Measurements from ENCODE around the gene RNF223. TPM values are rescaled to one million over a fixed set of nuclear protein-coding genes. Genes with fewer than 3 reads are reported as not detected.

Gene RNF223
- total and polyA plus RNA-seq, 2 of the 13 experiments (the other 11 are each of a cell fraction or from before 2014, with no cell fraction given) = 0.03 TPM; not detected in 1

DNA sequence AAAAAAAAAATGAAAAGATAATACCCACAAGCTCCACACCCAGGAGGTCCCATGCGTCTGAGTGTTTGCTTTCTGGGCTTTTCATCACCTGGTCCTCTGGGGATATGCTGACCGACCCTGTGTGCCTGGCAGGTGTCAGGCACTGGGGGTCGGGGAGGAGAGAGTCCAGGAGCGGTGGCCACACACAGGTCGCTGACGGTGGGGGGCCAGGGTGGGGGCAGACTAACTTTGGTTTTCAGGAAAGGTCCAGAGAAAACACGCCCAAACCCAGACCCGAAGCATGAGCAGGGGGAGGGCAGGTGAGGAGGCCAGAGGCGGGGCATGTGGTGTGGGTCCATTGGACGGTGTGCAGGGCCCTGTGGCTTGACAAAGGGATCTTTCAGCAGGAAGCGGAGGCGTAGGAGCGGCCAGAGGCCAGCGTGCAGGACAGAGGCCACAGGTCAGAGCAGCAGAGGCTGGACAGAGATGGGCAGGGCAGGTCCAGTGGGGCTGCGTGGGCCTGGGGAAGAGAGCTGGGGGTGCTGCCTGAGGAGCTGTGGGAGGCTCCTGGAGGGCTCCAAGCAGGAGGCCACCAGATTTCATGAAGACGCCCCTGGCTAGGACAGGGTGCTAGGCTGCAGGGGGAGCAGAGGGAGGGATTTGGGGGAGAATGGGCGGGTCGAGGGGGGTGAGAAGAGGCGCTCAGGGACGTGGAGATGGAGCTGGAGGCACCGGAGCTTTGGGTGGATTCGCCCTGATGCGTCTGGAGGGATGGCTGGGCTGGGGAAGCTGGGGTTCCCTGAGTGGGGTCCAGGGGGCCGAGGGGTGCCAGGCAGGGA is 15.8 kb downstream of the RNF223 start:
- ChIA-PET POLR2A (interaction anchor here (0.8 to 3.1 kb wide), 10 partner anchors 9 to 215 kb away, joined by 3 to 20 read pairs (median 4); partner anchors contain the start of genes ISG15, PLEKHN1 and UBE2J2), CTCF (ENCODE audit: low intra/inter-chr PET ratio, low total read pairs) (no interaction called here)
- no peaks in the 10 kb centered on the region for H3K27me3 ChIP-seq (ENCODE audit: control insufficient read depth in 1 of 2, insufficient read depth in 2 of 2, low read length in 2 of 2)
- H3K4me3 ChIP-seq (replicated peaks in 1 of 3; ENCODE audit: insufficient read depth in 1 of 3, low read depth in 2 of 3, low read length in 3 of 3) = peak overlapping the region; percentile 77 to 96 (median 87)
- H3K79me2 ChIP-seq (ENCODE audit: insufficient read depth, low read length) = no peaks in the 10 kb centered on the region
- peak; percentile 88 for ATAC-seq
- H3K9ac ChIP-seq (ENCODE audit: insufficient read depth, low read depth, low read length) = peak overlapping the region; percentile 72
- H3K4me1 ChIP-seq (ENCODE audit: insufficient read depth, low read length) = peaks cover 32% of the 10 kb centered on the region
- peak overlapping the region; percentile 63 for H3K27ac ChIP-seq (ENCODE audit: extremely low read length, insufficient read depth, low read length)
- in situ Hi-C loops (cut with HindIII; ENCODE audit: extremely low pct_ligation_motif_present, low pct_unique_long_range_greater_than_20kb) = loop anchor here (5.0 kb wide), 1 partner anchor 36 kb away; the partner anchor contains the start of gene AGRN
- BruUV-seq (replicated peaks) = no TSS peak
- DNase-seq (ENCODE audit: low spot score) = peak; percentile 82
- H3K9me3 ChIP-seq (ENCODE audit: low read length) = no peaks in the 10 kb centered on the region
- H2AFZ ChIP-seq (ENCODE audit: low read length) = no peak overlapping the region
- intact Hi-C loops (cut with micrococcal nuclease; ENCODE audit: unreplicated experiment) = loop anchor here (5.0 kb wide), 1 partner anchor 46 kb away; the partner anchor contains the start of gene ISG15
- H3K36me3 ChIP-seq (replicated peaks in 1 of 2; ENCODE audit: control insufficient read depth in 1 of 2, insufficient read depth in 2 of 2, low read length in 2 of 2) = peaks cover 11% of the 10 kb centered on the region in 2 experiments; a peak in 3 of 5 replicates
- H4K20me1 ChIP-seq (ENCODE audit: insufficient read depth, low read length) = no peaks in the 10 kb centered on the region
- 2% methylated on average over 22 of the region's 24 CpGs for WGBS (ENCODE audit: low lambda C conversion rate)
- FAIRE-seq = peak; percentile 86
- peak overlapping the region; percentile 95 for H3K4me2 ChIP-seq (ENCODE audit: low read depth, low read length)
- TF ChIP-seq NFYC (CRISPR knock-in tag; IDR thresholded peaks at IDR 0.05) (no peak), KDM5B (CRISPR knock-in tag; IDR thresholded peaks at IDR 0.05; ENCODE audit: borderline replicate concordance) (peak; percentile 54; the same call in 1 of the 2 replicates), NCOA2 (CRISPR knock-in tag; IDR thresholded peaks at IDR 0.05) (peak; percentile 26; the same call in 1 of the 2 replicates), POGZ (CRISPR knock-in tag; IDR thresholded peaks at IDR 0.05) (0 out of 2 replicates have a peak, but pooled peaks have one; percentile 26), SP4 (CRISPR knock-in tag; IDR thresholded peaks at IDR 0.05) (peak; percentile 66; the same call in 1 of the 2 replicates), ZSCAN29 (CRISPR knock-in tag; conservative IDR thresholded peaks at IDR 0.05) (0 out of 2 replicates have a peak, but pooled peaks have one; percentile 22), ZNF292 (CRISPR knock-in tag; IDR thresholded peaks at IDR 0.05; ENCODE audit: borderline replicate concordance, low read depth) (peak; percentile 73; the same call in 1 of the 2 replicates), KDM2A (CRISPR knock-in tag; IDR thresholded peaks at IDR 0.05; ENCODE audit: borderline replicate concordance, low read depth) (peak; percentile 67; the same call in 1 of the 2 replicates), PRPF4 (IDR thresholded peaks at IDR 0.05; ENCODE audit: low read depth, low read length, poor library complexity, severe bottlenecking) (no peak), ADNP (CRISPR knock-in tag; IDR thresholded peaks at IDR 0.05) (peak; percentile 12; the same call in 1 of the 2 replicates), SALL2 (CRISPR knock-in tag; IDR thresholded peaks at IDR 0.05) (0 out of 2 replicates have a peak, but pooled peaks have one; percentile 53), ZNF44 (CRISPR knock-in tag; IDR thresholded peaks at IDR 0.05) (peak; percentile 59), FOSL2 (CRISPR knock-in tag; IDR thresholded peaks at IDR 0.05) (peak; percentile 17; the same call in 1 of the 2 replicates), NFYB (CRISPR knock-in tag; IDR thresholded peaks at IDR 0.05) (0 out of 2 replicates have a peak, but pooled peaks have one; percentile 23), ZSCAN31 (CRISPR knock-in tag; IDR thresholded peaks at IDR 0.05; ENCODE audit: low read depth) (0 out of 2 replicates have a peak, but pooled peaks have one; percentile 47), ZNF337 (CRISPR knock-in tag; IDR thresholded peaks at IDR 0.05; ENCODE audit: borderline replicate concordance, low read depth) (peak; percentile 43; the same call in 1 of the 2 replicates), ZNF451 (CRISPR knock-in tag; IDR thresholded peaks at IDR 0.05) (no peak)
- TF ChIP-seq, protein P1, sequence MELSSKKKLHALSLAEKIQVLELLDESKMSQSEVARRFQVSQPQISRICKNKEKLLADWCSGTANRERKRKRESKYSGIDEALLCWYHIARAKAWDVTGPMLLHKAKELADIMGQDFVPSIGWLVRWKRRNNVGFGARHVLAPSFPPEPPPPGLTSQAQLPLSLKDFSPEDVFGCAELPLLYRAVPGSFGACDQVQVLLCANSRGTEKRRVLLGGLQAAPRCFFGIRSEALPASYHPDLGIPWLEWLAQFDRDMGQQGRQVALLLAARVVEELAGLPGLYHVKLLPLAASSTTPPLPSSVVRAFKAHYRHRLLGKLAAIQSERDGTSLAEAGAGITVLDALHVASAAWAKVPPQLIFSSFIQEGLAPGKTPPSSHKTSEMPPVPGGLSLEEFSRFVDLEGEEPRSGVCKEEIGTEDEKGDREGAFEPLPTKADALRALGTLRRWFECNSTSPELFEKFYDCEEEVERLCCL (CRISPR knock-in tag; IDR thresholded peaks at IDR 0.05; ENCODE audit: borderline replicate concordance) = no peak
- TF ChIP-seq, protein P2, sequence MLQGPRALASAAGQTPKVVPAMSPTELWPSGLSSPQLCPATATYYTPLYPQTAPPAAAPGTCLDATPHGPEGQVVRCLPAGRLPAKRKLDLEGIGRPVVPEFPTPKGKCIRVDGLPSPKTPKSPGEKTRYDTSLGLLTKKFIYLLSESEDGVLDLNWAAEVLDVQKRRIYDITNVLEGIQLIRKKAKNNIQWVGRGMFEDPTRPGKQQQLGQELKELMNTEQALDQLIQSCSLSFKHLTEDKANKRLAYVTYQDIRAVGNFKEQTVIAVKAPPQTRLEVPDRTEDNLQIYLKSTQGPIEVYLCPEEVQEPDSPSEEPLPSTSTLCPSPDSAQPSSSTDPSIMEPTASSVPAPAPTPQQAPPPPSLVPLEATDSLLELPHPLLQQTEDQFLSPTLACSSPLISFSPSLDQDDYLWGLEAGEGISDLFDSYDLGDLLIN (CRISPR knock-in tag; IDR thresholded peaks at IDR 0.05; ENCODE audit: borderline replicate concordance) = 0 out of 2 replicates have a peak, but pooled peaks have one; percentile 46

Measured in HepG2 (cell line).